ENCODE measurements around the gene NOSTRIN.
A peak's percentile ranks its signal among the peaks of the same experiment; 100 is the strongest.
"Not testable (repeated sequence)": the region's sequence is repeated elsewhere in the genome, so short reads cannot be mapped to it uniquely, and the experiment has no call there.

The NOSTRIN gene, protein sequence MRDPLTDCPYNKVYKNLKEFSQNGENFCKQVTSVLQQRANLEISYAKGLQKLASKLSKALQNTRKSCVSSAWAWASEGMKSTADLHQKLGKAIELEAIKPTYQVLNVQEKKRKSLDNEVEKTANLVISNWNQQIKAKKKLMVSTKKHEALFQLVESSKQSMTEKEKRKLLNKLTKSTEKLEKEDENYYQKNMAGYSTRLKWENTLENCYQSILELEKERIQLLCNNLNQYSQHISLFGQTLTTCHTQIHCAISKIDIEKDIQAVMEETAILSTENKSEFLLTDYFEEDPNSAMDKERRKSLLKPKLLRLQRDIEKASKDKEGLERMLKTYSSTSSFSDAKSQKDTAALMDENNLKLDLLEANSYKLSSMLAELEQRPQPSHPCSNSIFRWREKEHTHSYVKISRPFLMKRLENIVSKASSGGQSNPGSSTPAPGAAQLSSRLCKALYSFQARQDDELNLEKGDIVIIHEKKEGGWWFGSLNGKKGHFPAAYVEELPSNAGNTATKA

DNA sequence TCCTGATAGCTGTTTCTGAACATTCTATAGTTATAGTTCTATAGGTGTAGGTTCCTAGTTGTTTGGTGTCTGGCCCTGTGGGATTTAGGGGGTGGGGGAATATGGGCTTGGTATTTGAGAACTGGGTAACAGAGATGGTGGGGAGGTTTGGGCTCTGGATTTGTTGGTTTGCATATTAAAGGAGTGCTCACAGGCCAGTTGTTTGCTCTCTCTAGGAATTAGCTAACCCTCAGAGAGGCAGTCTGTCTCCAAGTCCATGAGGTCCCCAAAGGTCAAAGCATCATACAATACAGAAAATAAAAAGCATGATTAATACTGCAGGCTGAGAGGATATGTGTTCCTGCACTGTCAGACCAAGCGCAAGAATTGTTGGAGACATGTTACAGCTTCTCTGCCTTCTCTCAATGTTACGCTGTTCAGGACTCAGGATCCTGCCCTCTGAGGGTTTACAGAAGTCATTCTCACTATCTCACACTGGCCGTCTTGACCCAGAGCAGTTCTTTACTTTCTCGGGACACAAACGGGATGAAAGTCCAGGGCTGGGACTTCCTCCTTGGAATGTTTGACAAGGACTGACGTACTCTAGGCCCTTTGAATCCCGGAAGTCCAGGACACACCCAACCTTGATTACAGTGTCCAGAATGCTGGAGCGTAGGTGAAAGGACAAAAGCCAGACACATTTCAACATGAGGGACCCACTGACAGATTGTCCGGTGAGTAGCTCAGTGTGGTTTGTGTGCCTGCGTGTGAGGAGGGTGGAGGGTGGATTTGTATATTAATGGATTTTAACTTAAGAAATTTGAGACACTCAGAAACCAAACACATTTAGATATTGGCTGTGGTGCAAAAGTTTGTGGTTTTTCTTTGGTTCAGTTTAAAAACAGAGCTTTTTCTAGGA lies at the start of gene NOSTRIN:
Gene NOSTRIN, plus strand, starts transcription at position 677 of the 898 bp plus-strand sequence. Its CDS starts 10 bp downstream, at position 687.
- Histone ChIP-seq H3K36me3 (ENCODE audit: control insufficient read depth, insufficient read depth, low read length) (no peaks in the 10 kb centered on the region), H3K4me1 (ENCODE audit: control insufficient read depth, insufficient read depth, low read length) (no peaks in the 10 kb centered on the region), H3K27me3 (ENCODE audit: control insufficient read depth, insufficient read depth, low read length) (no peaks in the 10 kb centered on the region), H3K27ac (ENCODE audit: low read depth, low read length) (peak within 1 kb of the TSS; percentile 10), H3K4me3 (ENCODE audit: low read length) (peak within 1 kb of the TSS; percentile 38), H3K9ac (ENCODE audit: low read length) (no peak within 1 kb of the TSS)

DNA sequence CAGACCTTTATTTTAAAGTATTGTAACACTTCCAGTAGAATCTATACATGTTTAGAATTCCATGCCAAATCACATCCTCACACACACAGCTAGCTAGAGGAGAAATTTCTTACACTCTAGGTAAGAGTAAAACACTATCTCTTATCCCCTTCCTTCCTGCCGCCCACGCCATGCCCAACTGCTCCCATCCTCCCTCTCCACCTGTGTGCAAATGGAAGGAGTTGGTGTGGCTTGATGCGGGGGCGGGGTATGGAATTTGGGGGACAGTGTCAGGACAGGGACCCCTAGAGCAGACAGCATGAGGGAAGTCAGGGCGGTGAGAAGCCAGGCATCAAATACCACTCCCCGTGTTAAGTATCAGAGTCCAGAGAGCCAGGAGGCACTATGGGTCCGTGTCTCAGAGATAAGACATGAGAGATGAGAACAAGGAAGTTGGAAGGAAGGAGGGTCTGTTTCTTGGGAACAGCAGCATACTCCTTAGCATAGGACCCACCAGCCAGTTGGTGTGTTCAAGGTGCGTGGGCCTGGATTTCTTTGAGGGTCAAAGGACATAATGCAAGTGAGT lies 48.6 kb upstream of the NOSTRIN start:
- H3K27ac ChIP-seq (ENCODE audit: low read depth, low read length) = no peak overlapping the region
- no peak overlapping the region for H3K9ac ChIP-seq (ENCODE audit: low read length)
- no peaks in the 10 kb centered on the region for H3K4me1 ChIP-seq (ENCODE audit: control insufficient read depth, insufficient read depth, low read length)
- H3K27me3 ChIP-seq (ENCODE audit: control insufficient read depth, insufficient read depth, low read length) = no peaks in the 10 kb centered on the region
- H3K4me3 ChIP-seq (ENCODE audit: low read length) = no peak overlapping the region
- no peaks in the 10 kb centered on the region for H3K36me3 ChIP-seq (ENCODE audit: control insufficient read depth, insufficient read depth, low read length)

DNA sequence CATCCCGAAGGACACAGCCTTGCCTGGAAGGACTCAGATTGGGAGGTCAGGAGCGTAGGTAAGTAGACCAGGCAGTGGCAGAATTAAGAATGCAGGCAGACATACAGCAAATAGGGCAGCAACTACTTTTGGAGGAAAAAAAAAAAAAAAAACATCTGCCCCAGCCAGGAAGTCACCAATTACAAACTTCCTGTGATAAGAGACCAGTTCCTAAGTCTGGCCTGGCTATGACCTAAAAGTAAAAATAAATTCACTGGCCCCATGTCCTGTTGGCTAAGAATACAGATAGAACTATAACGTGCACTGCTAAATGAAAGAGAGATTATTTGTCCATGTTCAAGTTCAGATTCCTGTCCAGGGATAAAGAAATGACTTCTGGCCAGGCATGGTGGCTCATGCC lies 45.2 kb upstream of the NOSTRIN start:
- H3K4me3 ChIP-seq (ENCODE audit: low read length) = no peak overlapping the region
- no peaks in the 10 kb centered on the region for H3K36me3 ChIP-seq (ENCODE audit: control insufficient read depth, insufficient read depth, low read length)
- H3K4me1 ChIP-seq (ENCODE audit: control insufficient read depth, insufficient read depth, low read length) = no peaks in the 10 kb centered on the region
- H3K9ac ChIP-seq (ENCODE audit: low read length) = no peak overlapping the region
- H3K27me3 ChIP-seq (ENCODE audit: control insufficient read depth, insufficient read depth, low read length) = no peaks in the 10 kb centered on the region
- no peak overlapping the region for H3K27ac ChIP-seq (ENCODE audit: low read depth, low read length)

DNA sequence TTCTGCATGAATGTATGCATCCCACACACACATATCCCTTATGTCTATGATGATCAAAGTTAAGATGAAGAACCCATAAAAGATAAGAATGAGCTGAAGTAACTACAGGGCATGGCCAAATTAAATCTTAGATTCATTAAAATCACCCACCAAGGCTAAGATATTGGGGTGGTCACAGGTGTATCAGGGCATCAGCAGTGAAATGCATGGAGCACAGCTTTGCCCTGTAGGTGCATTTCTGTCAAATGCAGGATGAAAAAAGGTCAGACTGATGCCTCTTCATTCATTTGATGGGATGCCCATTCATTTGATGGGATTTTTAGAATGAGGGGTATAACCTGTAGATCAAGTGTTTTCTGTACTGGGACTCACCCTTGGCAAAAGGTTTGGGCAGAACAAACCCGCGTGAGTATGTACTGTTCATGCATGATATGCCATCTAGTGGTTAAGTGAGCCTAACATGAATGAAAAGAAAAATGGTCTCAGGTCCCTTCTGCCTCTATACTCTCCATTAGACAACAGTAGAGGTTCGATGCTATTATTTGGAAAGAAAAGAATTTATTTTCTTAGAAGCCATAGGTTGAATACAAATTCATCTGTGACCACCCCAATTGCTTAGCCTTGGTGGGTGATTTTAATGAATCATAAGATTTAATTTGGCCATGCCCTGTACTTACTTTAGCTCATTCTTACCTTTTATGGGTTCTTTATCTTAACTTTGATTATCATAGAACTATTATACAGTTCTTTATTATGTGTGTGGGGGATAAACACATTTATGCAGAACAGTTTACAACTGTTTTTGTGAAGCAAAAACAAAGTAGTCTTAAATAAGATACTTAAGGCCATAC lies 43.2 kb upstream of the NOSTRIN start:
- Histone ChIP-seq H3K27ac (ENCODE audit: low read depth, low read length) (no peak overlapping the region), H3K9ac (ENCODE audit: low read length) (no peak overlapping the region), H3K36me3 (ENCODE audit: control insufficient read depth, insufficient read depth, low read length) (no peaks in the 10 kb centered on the region), H3K27me3 (ENCODE audit: control insufficient read depth, insufficient read depth, low read length) (no peaks in the 10 kb centered on the region), H3K4me1 (ENCODE audit: control insufficient read depth, insufficient read depth, low read length) (no peaks in the 10 kb centered on the region), H3K4me3 (ENCODE audit: low read length) (no peak overlapping the region)

DNA sequence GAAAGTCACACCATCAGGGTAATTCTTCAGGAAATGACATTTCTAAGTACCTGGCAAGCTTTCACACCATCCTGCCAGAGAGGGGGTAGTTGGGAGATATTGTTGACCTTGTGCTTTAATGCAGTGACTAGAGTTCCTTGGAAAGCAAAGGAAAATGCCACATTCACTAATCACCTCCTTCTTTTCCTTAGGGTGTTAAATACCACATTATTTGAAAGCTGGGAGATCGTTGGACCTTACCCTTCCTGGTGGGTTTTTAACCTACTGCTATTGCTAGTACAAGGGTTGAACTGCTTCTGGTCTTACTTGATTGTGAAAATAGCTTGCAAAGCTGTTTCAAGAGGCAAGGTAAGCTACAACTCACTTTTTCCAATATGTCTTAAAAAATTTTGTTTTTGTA lies 37.0 kb upstream of the NOSTRIN start:
- Histone ChIP-seq H3K27ac (ENCODE audit: low read depth, low read length) (no peak overlapping the region), H3K9ac (ENCODE audit: low read length) (no peak overlapping the region), H3K27me3 (ENCODE audit: control insufficient read depth, insufficient read depth, low read length) (no peaks in the 10 kb centered on the region), H3K4me3 (ENCODE audit: low read length) (no peak overlapping the region), H3K36me3 (ENCODE audit: control insufficient read depth, insufficient read depth, low read length) (no peaks in the 10 kb centered on the region), H3K4me1 (ENCODE audit: control insufficient read depth, insufficient read depth, low read length) (no peaks in the 10 kb centered on the region)

DNA sequence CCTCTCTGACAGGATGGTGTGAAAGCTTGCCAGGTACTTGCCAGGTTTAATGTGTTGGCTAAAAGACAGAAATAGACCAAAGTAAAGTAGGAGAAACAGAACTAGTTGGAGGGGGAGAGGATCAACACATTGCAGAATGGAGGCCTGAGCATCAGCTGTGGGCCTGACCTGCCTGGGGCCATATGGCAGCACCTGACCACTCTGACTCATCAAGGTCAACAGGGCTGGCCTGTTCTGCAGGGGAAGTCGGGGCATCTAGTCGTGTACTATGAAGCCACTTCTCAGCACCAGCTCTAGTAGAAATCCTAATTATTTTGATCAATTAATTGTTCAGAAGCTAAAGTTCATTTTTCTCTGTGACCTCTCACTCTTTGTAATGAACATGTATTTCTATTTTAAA lies 35.8 kb upstream of the NOSTRIN start:
- no peaks in the 10 kb centered on the region for H3K27me3 ChIP-seq (ENCODE audit: control insufficient read depth, insufficient read depth, low read length)
- H3K36me3 ChIP-seq (ENCODE audit: control insufficient read depth, insufficient read depth, low read length) = no peaks in the 10 kb centered on the region
- no peaks in the 10 kb centered on the region for H3K4me1 ChIP-seq (ENCODE audit: control insufficient read depth, insufficient read depth, low read length)
- H3K4me3 ChIP-seq (ENCODE audit: low read length) = no peak overlapping the region
- H3K27ac ChIP-seq (ENCODE audit: low read depth, low read length) = no peak overlapping the region
- H3K9ac ChIP-seq (ENCODE audit: low read length) = no peak overlapping the region

DNA sequence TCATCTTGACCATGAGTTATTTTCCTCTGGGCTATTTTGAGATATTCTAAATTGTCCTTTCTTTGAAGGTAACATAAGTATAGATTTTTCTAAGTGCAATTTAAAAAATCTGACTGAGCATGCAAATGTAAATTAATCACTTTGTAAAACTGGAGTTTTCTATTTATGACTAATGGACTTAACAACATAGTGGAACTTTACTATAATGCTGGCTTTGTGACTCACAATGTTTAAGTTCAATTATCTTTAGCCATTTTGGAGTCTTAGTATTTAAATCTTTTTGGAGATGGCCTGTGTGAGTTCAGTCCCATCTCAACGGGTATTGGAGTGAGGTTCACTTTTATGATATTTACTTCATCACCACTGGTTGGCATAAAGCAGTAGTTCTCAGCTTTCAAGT lies 35.2 kb upstream of the NOSTRIN start:
- H3K4me1 ChIP-seq (ENCODE audit: control insufficient read depth, insufficient read depth, low read length) = no peaks in the 10 kb centered on the region
- H3K4me3 ChIP-seq (ENCODE audit: low read length) = no peak overlapping the region
- no peaks in the 10 kb centered on the region for H3K36me3 ChIP-seq (ENCODE audit: control insufficient read depth, insufficient read depth, low read length)
- no peak overlapping the region for H3K27ac ChIP-seq (ENCODE audit: low read depth, low read length)
- no peaks in the 10 kb centered on the region for H3K27me3 ChIP-seq (ENCODE audit: control insufficient read depth, insufficient read depth, low read length)
- H3K9ac ChIP-seq (ENCODE audit: low read length) = no peak overlapping the region

DNA sequence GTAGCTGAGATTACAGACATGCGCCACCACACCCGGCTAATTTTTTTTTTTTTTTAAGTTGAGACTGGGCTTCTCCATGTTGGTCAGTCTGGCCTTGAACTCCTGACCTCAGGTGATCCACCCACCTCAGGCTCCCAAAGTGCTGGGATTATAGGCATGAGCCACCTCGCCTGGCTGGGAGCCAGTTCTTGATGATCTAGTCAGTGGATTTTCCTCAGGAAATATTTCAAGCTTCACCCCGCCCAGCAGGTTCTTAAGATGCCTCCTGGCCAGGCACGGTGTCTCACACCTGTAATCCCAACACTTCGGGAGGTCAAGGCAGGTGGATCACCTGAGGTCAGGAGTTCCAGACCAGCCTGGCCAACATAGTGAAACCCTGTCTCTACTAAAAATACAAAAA lies 34.1 kb upstream of the NOSTRIN start:
- H3K4me1 ChIP-seq (ENCODE audit: control insufficient read depth, insufficient read depth, low read length); H3K36me3 ChIP-seq (ENCODE audit: control insufficient read depth, insufficient read depth, low read length); H3K27ac ChIP-seq (ENCODE audit: low read depth, low read length); H3K4me3 ChIP-seq (ENCODE audit: low read length); H3K9ac ChIP-seq (ENCODE audit: low read length); H3K27me3 ChIP-seq (ENCODE audit: control insufficient read depth, insufficient read depth, low read length): not testable (repeated sequence)

DNA sequence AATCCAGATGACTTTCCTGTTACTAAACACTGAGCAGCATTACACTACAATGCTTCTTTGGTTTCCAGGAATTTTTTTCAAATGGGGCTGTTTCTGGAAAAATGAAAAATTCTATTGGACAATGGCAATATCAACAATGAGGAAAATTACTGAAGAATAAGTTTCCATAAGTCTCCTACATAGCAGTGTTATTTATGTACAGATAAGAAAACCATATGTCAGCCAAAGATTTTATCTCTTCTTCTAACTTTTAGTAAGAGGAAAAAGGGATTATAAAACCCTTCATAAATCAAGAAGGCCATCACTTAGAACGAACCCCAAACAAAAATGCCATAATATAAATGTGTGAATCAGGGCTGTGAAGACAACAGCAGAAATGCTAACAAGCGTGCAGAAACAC lies 31.6 kb upstream of the NOSTRIN start:
- Histone ChIP-seq H3K4me3 (ENCODE audit: low read length) (no peak overlapping the region), H3K27ac (ENCODE audit: low read depth, low read length) (no peak overlapping the region), H3K9ac (ENCODE audit: low read length) (no peak overlapping the region), H3K27me3 (ENCODE audit: control insufficient read depth, insufficient read depth, low read length) (no peaks in the 10 kb centered on the region), H3K36me3 (ENCODE audit: control insufficient read depth, insufficient read depth, low read length) (no peaks in the 10 kb centered on the region), H3K4me1 (ENCODE audit: control insufficient read depth, insufficient read depth, low read length) (no peaks in the 10 kb centered on the region)

DNA sequence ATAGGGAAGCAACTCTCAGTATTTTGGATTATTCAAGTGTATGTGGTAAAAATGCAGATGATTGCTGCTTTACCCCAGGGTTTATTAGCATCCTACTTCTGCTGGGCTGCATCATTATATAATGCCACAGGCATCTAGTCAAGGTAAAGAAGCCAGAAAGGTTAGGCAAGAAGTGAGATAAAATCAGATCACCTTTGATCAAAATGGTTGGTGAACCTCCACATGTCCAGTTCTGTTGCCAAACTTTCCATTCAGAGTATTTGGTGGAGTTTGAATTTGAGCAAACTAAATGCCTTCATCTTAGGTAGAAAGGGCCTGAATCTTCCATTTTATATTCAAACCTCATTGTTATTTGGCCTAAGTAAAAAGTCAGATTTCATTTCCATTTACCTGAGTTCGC lies 29.7 kb upstream of the NOSTRIN start:
- Histone ChIP-seq H3K27me3 (ENCODE audit: control insufficient read depth, insufficient read depth, low read length) (no peaks in the 10 kb centered on the region), H3K9ac (ENCODE audit: low read length) (no peak overlapping the region), H3K4me1 (ENCODE audit: control insufficient read depth, insufficient read depth, low read length) (no peaks in the 10 kb centered on the region), H3K4me3 (ENCODE audit: low read length) (no peak overlapping the region), H3K27ac (ENCODE audit: low read depth, low read length) (no peak overlapping the region), H3K36me3 (ENCODE audit: control insufficient read depth, insufficient read depth, low read length) (no peaks in the 10 kb centered on the region)

DNA sequence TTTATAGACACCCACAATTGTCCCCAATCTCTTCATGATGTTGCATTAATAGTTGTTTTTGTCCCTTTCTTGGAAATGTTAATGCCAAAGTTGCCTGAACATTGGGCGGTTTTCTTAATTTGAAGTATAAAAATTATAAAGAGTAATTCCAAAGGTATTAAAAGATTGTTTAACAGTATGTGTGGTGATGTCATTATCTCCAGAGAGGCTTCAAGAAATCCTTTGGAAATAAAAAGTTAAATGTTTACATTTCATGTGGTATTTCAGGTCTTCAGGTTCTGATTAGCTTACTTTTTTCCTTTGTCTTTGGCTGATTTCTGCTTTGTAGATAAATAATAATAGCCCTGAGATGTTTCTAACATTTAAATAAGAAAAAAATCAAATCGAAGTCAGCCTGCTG lies 29.3 kb upstream of the NOSTRIN start:
- H3K9ac ChIP-seq (ENCODE audit: low read length) = no peak overlapping the region
- H3K27me3 ChIP-seq (ENCODE audit: control insufficient read depth, insufficient read depth, low read length) = no peaks in the 10 kb centered on the region
- H3K4me3 ChIP-seq (ENCODE audit: low read length) = no peak overlapping the region
- no peak overlapping the region for H3K27ac ChIP-seq (ENCODE audit: low read depth, low read length)
- no peaks in the 10 kb centered on the region for H3K36me3 ChIP-seq (ENCODE audit: control insufficient read depth, insufficient read depth, low read length)
- no peaks in the 10 kb centered on the region for H3K4me1 ChIP-seq (ENCODE audit: control insufficient read depth, insufficient read depth, low read length)
